GM12892 (cell line): ENCODE data around the gene CEACAM16.

Source experiments
- POLR2A ChIP-seq: IDR thresholded peaks from 2 replicates; pipeline ENCODE4 v1.6.1; 2011; ENCODE audit warnings: low read depth, low read length, control low read depth
- POLR2AphosphoS5 ChIP-seq: IDR thresholded peaks from 2 replicates; pipeline ENCODE4 v1.6.1; 2011; ENCODE audit warnings: low read depth, low read length, control low read depth
- TAF1 ChIP-seq: IDR thresholded peaks from 2 replicates; pipeline ENCODE4 v1.6.1; 2011; ENCODE audit warnings: low read depth, mild to moderate bottlenecking, control low read depth, low read length, borderline replicate concordance

GRCh38 chr19:44726465-44726864 lies 27.5 kb downstream of the CEACAM16 start:
- no peak for TF ChIP-seq POLR2A
- no peak for TF ChIP-seq POLR2AphosphoS5
- no peak for TF ChIP-seq TAF1
